RWPE2 (cell line): ENCODE measurements around the gene PCDH15.

Experiments used
- ATAC-seq: fragments of 200-7000 bp; cut with Tn5 transposase; 3 replicates; pipeline ENCODE4 v1.9.1; 2021; ENCODE audit warnings: low read depth
- DNase-seq: peaks from one replicate; pipeline ENCODE4 v3.0.0-alpha.2; 2020; ENCODE audit warnings: low spot score
- H3K27ac ChIP-seq: fragments of 450-650 bp; 2 replicates; pipeline ENCODE4 v1.5.1; 2017; ENCODE audit warnings: mild to moderate bottlenecking; ENCODE audit not compliant: poor library complexity, severe bottlenecking
- H3K27me3 ChIP-seq: fragments of 250-450 bp; sonication (Bioruptor Pico); 2 replicates; pipeline ENCODE4 v1.5.1; 2021; ENCODE audit warnings: mild to moderate bottlenecking, moderate library complexity; ENCODE audit not compliant: insufficient read depth, poor library complexity, severe bottlenecking
- H3K36me3 ChIP-seq: fragments of 250-450 bp; sonication (Bioruptor Pico); 2 replicates; pipeline ENCODE4 v1.5.1; 2020; ENCODE audit warnings: low read depth, mild to moderate bottlenecking, moderate library complexity
- H3K4me1 ChIP-seq: fragments of 250-450 bp; sonication (Bioruptor Pico); 2 replicates; pipeline ENCODE4 v1.5.1; 2021; ENCODE audit warnings: mild to moderate bottlenecking, moderate library complexity; ENCODE audit not compliant: insufficient read depth, poor library complexity, severe bottlenecking
- H3K4me3 ChIP-seq: fragments of 250-450 bp; sonication (Bioruptor Pico); 2 replicates; pipeline ENCODE4 v1.5.1; 2021; ENCODE audit warnings: mild to moderate bottlenecking, moderate library complexity; ENCODE audit not compliant: severe bottlenecking
- H3K9me3 ChIP-seq: fragments of 250-450 bp; sonication (Bioruptor Pico); 2 replicates; pipeline ENCODE4 v1.5.1; 2021; ENCODE audit warnings: mild to moderate bottlenecking, moderate library complexity; ENCODE audit not compliant: severe bottlenecking
- CTCF ChIP-seq: fragments of 450-650 bp; IDR thresholded peaks from one replicate; pipeline ENCODE4 v1.5.1; 2017; ENCODE audit warnings: mild to moderate bottlenecking, moderate library complexity; ENCODE audit not compliant: poor library complexity, severe bottlenecking

Gene PCDH15

DNA sequence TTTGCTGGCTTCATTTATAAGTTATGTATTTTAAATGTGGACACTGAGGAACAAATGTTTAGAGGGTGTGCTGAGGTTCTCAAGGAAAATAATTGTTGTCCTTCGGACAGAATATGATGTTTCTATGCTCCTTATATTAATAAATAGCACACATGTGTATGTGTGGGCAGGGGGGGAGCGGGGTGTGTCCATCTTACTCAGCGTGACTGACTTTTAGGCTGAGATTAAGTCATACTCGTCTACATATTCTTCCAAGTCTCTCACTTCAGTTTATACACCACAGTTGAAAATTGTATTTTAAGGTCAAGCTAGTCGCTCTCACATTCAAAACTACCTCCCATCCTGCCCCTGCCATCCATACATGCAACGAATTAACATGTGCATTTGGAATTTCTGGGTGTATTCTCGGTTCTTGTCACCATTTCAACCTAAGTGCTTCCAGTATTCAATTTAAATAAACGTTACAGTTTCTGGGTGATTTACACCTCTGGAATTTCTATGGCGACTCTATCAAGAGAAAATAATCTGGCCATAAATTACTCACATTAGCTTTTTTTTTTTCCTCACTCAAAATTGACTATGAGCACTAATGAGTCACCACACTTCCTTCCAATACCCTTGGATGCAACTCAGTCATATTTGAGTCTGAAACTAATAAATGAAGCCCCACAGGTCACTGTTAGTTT, 3.3 kb downstream of the PCDH15 start:
- TF ChIP-seq CTCF = no peak
- Histone ChIP-seq H3K9me3 (no peaks in the 10 kb centered on the region), H3K4me1 (peaks cover 13% of the 10 kb centered on the region), H3K36me3 (no peaks in the 10 kb centered on the region), H3K27ac (peak overlapping the region; percentile 52), H3K4me3 (no peak overlapping the region), H3K27me3 (no peaks in the 10 kb centered on the region)
- ATAC-seq (peak; percentile 78), DNase-seq (no peak)

- no peak for TF ChIP-seq CTCF
- DNase-seq = no peak
- ATAC-seq = no peak
These were observed 4.2 kb downstream of the PCDH15 start for GRCh38 chr10:54796881-54797280.

DNA sequence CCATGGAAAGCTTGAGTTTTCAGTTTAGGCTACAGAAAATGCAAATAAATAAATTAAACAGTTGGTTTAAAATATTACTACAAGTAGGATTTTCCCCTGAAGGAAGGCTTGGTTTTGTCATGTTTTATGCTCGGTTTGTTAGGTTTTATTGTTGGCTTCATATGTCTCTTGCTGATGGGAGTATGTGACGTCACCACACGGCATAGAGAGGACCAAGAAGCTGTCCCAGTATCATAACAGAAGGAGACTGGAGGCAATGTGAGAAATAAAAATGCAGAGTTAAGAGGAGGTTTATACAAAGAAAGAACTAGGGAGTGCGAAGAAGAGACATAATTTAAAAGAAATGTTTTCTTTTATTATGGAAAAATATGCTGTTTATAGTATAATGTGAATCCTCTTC, 24.4 kb downstream of the PCDH15 start:
- ATAC-seq (no peak), DNase-seq (no peak)
- Histone ChIP-seq H3K36me3 (no peaks in the 10 kb centered on the region), H3K27ac (no peak overlapping the region), H3K4me3 (no peak overlapping the region), H3K9me3 (no peaks in the 10 kb centered on the region), H3K27me3 (no peaks in the 10 kb centered on the region), H3K4me1 (no peaks in the 10 kb centered on the region)
- no peak for TF ChIP-seq CTCF

More at GRCh38 chr10:54796881-54797280, 4.2 kb downstream of the PCDH15 start:
- H3K4me1 ChIP-seq = peaks cover 13% of the 10 kb centered on the region
- H3K9me3 ChIP-seq = no peaks in the 10 kb centered on the region
- no peaks in the 10 kb centered on the region for H3K27me3 ChIP-seq
- no peak overlapping the region for H3K4me3 ChIP-seq
- peak overlapping the region; percentile 52 for H3K27ac ChIP-seq
- H3K36me3 ChIP-seq = no peaks in the 10 kb centered on the region

- no peaks in the 10 kb centered on the region for H3K9me3 ChIP-seq
- no peak for DNase-seq
- no peaks in the 10 kb centered on the region for H3K4me1 ChIP-seq
- ATAC-seq = no peak
- no peaks in the 10 kb centered on the region for H3K36me3 ChIP-seq
- no peak overlapping the region for H3K4me3 ChIP-seq
- H3K27ac ChIP-seq = no peak overlapping the region
- no peak for TF ChIP-seq CTCF
- H3K27me3 ChIP-seq = no peaks in the 10 kb centered on the region
These were observed 28.4 kb downstream of the PCDH15 start for GRCh38 chr10:54772468-54773122.

DNA sequence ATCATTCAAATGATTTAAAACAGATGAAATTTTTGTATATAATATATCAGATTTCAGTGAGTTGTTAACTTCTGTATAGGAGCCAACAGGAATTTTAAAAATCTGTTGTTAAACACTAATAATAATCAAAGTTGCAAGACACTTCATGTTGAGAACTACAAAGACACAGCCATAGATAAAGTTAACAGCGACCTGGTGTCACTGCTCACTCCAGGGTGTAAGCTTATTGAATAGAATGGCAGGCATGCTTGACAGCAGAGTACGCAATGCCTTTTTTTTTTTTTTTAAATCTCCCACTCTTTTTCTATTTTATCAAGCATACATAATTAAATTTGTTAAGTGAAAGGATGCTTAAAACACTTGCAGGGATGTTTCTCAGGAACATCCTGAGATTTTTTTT, 32.0 kb downstream of the PCDH15 start:
- no peaks in the 10 kb centered on the region for H3K4me1 ChIP-seq
- no peak overlapping the region for H3K4me3 ChIP-seq
- DNase-seq (no peak), ATAC-seq (no peak)
- no peaks in the 10 kb centered on the region for H3K27me3 ChIP-seq
- no peak for TF ChIP-seq CTCF
- no peaks in the 10 kb centered on the region for H3K36me3 ChIP-seq
- H3K27ac ChIP-seq = no peak overlapping the region
- H3K9me3 ChIP-seq = no peaks in the 10 kb centered on the region
